Upper lobe of left lung (tissue), 6 donors: ENCODE results near the gene RIC8B. TPM values are rescaled to one million over a fixed set of nuclear protein-coding genes. Genes with fewer than 3 reads are reported as not detected.

Experiments used
- ATAC-seq, 2 donors: fragments of 200-7000 bp; cut with Tn5 transposase; one replicate each; pipeline ENCODE4 v1.9.1; 2022; ENCODE audit warnings: mild to moderate bottlenecking in 2 of 2, moderate library complexity in 2 of 2; ENCODE audit not compliant: low FRiP score in 2 of 2
- DNase-seq, 2 donors: peaks; one replicate each; pipeline ENCODE4 v3.0.0-alpha.2; 2019 to 2020
- H3K27ac ChIP-seq, 4 donors: fragments of 200-600 bp; sonication (generic); one replicate each; pipeline ENCODE4 v1.5.1; 2016 to 2019
- H3K27me3 ChIP-seq, 4 donors: fragments of 200-600 bp; sonication (generic); one replicate each; pipeline ENCODE4 v1.5.1; 2017 to 2019
- H3K36me3 ChIP-seq, 4 donors: fragments of 200-600 bp; sonication (generic); one replicate each; pipeline ENCODE4 v1.5.1; 2016 to 2019
- H3K4me1 ChIP-seq, 4 donors: fragments of 200-600 bp; sonication (generic); one replicate each; pipeline ENCODE4 v1.5.1; 2018 to 2019
- H3K4me3 ChIP-seq, 4 donors: fragments of 200-600 bp; sonication (generic); one replicate each; pipeline ENCODE4 v1.5.1; 2017 to 2019; ENCODE audit warnings: mild to moderate bottlenecking in 2 of 4, moderate library complexity in 1 of 4
- H3K9me3 ChIP-seq, 4 donors: fragments of 200-600 bp; sonication (generic); one replicate each; pipeline ENCODE4 v1.5.1; 2018 to 2019
- EP300 ChIP-seq, 4 donors: sonication (generic); formaldehyde crosslinking; IDR thresholded peaks; one replicate each; pipeline ENCODE4 v1.5.1; 2017; ENCODE audit warnings: antibody characterized with exemption in 4 of 4, control low read depth in 2 of 4
- POLR2A ChIP-seq, 4 donors: fragments of 450-650 bp; IDR thresholded peaks; one replicate each; pipeline ENCODE4 v1.5.1; 2016 to 2017; ENCODE audit warnings: antibody characterized with exemption in 4 of 4, mild to moderate bottlenecking in 2 of 4
- POLR2AphosphoS5 ChIP-seq, 2 donors: sonication (generic); formaldehyde crosslinking; IDR thresholded peaks; one replicate each; pipeline ENCODE4 v1.5.1; 2017; ENCODE audit warnings: antibody characterized with exemption in 2 of 2
- WGBS, 2 donors: methylation state at CpG; one replicate each; pipeline ENCODE4 v1.1.5; 2017 to 2018; 5-methylcytosine and 5-hydroxymethylcytosine counted together
- total RNA-seq, 6 donors: library from RNA; depleted of rRNA in 4 of 6; stranded (reverse); fragments of >200 nt in 4 of 6; gene quantifications; one replicate each; pipeline versions ENCODE4 v1.1.0 to v1.2.1, GENCODE V29; 2016 to 2021
- TF ChIP-seq, protein P1 (sequence below), 6 experiments: fragments of 450-650 bp in 4 of 6; fragments of 200-600 bp in 2 of 6; sonication (generic) in 2 of 6; IDR thresholded peaks; one replicate each; pipeline ENCODE4 v1.5.1; 2016 to 2019; ENCODE audit warnings: antibody characterized with exemption in 6 of 6
- donor health status: DM: no; HTN: no; CAD: no; lungs with moderate emphysema.
- donor health status: DM: no; HTN: yes; CAD: no; lungs with severe emphysema.

RIC8B gene
- total RNA-seq, 6 donors from 2014 or later: 7.8 to 27.2 (median 10.8) TPM

DNA sequence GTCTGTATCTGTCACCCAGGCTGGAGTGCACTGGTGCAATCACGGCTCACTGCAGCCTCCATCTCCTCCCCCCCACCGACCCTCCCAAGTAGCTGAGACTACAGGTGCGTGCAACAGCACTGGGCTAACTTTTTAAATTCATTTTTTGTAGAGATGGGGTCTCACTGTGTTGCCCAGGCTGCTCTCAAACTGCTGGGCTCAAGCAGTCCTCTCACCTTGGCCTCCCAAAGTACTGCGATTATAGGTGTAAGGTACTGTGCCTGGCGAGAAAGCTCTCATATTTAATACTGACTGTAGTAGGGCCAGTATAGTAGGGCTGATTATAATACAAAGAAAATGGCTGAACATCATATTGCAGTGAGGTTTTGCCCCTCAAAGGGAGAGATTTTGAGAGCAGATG, 2.4 kb downstream of the RIC8B start:
- no peak overlapping the region for H3K27ac ChIP-seq
- no peaks in the 10 kb centered on the region for H3K9me3 ChIP-seq
- no peak for DNase-seq
- H3K4me1 ChIP-seq: peaks cover 11 to 24% (median 13%) of the 10 kb centered on the region in 4 donors
- H3K4me3 ChIP-seq: no peak overlapping the region
- TF ChIP-seq EP300 (IDR thresholded peaks at IDR 0.05) (no peak), POLR2AphosphoS5 (IDR thresholded peaks at IDR 0.05) (no peak), POLR2A (IDR thresholded peaks at IDR 0.05) (no peak)
- TF ChIP-seq, protein P1, sequence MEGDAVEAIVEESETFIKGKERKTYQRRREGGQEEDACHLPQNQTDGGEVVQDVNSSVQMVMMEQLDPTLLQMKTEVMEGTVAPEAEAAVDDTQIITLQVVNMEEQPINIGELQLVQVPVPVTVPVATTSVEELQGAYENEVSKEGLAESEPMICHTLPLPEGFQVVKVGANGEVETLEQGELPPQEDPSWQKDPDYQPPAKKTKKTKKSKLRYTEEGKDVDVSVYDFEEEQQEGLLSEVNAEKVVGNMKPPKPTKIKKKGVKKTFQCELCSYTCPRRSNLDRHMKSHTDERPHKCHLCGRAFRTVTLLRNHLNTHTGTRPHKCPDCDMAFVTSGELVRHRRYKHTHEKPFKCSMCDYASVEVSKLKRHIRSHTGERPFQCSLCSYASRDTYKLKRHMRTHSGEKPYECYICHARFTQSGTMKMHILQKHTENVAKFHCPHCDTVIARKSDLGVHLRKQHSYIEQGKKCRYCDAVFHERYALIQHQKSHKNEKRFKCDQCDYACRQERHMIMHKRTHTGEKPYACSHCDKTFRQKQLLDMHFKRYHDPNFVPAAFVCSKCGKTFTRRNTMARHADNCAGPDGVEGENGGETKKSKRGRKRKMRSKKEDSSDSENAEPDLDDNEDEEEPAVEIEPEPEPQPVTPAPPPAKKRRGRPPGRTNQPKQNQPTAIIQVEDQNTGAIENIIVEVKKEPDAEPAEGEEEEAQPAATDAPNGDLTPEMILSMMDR (IDR thresholded peaks at IDR 0.05): no peak
- WGBS, 2 donors: 95 to 98% methylated on average over 5 of the region's 5 CpGs
- no peaks in the 10 kb centered on the region for H3K36me3 ChIP-seq
- no peak for ATAC-seq
- no peaks in the 10 kb centered on the region for H3K27me3 ChIP-seq

DNA sequence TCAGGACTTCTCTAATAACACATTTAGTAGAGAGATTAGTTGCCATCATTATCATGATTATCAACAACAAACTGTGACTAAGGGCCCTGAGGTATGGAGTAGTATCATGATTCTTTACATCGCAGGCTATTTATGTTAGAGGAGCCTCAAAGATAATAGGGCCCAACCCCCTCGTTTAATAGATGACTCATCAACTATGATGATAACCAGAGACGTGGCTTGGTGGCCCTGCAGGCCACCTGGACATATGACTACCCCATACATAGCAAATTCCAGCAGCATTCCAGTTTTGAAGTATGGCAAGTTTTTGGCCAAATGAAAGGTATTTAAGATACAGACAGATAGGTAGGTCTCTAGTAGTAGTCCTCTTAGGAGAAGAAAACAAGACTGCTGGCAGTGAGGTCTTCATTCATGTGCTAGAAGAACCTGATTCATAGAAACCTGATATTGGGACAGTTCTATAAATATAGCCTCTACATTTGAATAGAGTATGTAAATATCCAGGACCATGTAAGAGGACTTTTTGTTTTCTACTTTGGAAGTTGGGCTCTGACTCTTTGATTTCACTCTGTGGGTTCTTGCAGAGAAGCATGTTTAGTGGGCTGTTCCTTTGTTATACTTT, 5.6 kb downstream of the RIC8B start:
- TF ChIP-seq EP300 (IDR thresholded peaks at IDR 0.05) (no peak), POLR2AphosphoS5 (IDR thresholded peaks at IDR 0.05) (no peak), POLR2A (IDR thresholded peaks at IDR 0.05) (no peak)
- TF ChIP-seq, protein P1 (IDR thresholded peaks at IDR 0.05): no peak
- Histone ChIP-seq H3K27me3 (no peaks in the 10 kb centered on the region), H3K4me3 (no peak overlapping the region), H3K9me3 (no peaks in the 10 kb centered on the region), H3K36me3 (peaks cover 0 to 8% (median 0%) of the 10 kb centered on the region in 4 donors), H3K4me1 (peaks cover 7 to 13% (median 8%) of the 10 kb centered on the region in 4 donors), H3K27ac (no peak overlapping the region)
- no peak for ATAC-seq
- no peak for DNase-seq
- WGBS, 2 donors: 61 to 85% methylated on average over 3 of the region's 3 CpGs

DNA sequence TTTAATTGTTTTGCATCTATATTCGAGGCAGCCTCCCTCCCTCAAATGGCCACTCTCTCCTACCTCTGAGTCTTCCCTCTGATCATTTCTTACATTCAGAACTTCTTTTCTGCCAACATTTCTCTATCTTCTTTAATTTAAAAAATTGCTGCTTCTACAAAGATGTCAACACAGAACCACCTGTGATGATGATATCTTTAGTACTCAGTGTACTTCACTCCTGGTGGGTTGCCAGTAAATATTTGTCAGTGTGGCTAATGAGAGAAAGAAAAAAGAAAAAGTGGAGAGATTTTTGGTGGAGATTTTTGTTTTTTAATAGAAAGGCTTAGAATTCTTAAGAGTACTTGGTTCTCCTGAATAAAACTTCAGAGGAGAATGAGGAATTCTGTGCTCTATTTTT, 8.1 kb downstream of the RIC8B start:
- WGBS, 2 donors: 81 to 82% methylated on average over 1 of the region's 1 CpG
- H3K27ac ChIP-seq: no peak overlapping the region
- no peak for ATAC-seq
- DNase-seq: no peak
- no peaks in the 10 kb centered on the region for H3K9me3 ChIP-seq
- no peaks in the 10 kb centered on the region for H3K27me3 ChIP-seq
- peaks cover 0 to 11% (median 0%) of the 10 kb centered on the region in 4 donors for H3K36me3 ChIP-seq
- no peak overlapping the region for H3K4me3 ChIP-seq
- H3K4me1 ChIP-seq: no peaks in the 10 kb centered on the region
- TF ChIP-seq EP300 (IDR thresholded peaks at IDR 0.05) (no peak), POLR2AphosphoS5 (IDR thresholded peaks at IDR 0.05) (no peak)
- TF ChIP-seq, protein P1 (IDR thresholded peaks at IDR 0.05): no peak

DNA sequence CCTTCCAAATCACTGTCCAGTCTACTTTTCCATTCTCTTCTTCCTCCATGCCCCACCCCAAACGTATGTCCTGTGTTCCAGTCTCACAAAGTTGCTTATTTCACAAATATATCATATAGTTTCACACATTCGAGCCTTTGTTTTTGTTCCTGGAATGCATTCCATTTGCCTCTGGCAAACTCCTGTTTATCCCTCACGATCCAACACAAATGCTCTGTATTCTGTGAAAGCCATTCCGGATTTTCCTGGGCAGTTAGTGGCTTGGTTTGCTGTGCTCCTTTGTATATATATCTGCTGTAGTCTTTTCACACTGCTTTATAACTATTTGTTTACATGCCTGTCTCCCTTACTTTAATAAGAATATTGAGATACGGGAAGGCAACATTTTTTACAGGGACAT, 9.0 kb downstream of the RIC8B start:
- Histone ChIP-seq H3K27me3 (no peaks in the 10 kb centered on the region), H3K4me3 (no peak overlapping the region), H3K4me1 (no peaks in the 10 kb centered on the region), H3K9me3 (no peaks in the 10 kb centered on the region), H3K36me3 (peaks cover 0 to 11% (median 4%) of the 10 kb centered on the region in 4 donors), H3K27ac (no peak overlapping the region)
- DNase-seq: no peak
- 88 to 90% methylated on average over 5 of the region's 5 CpGs for WGBS, 2 donors
- ATAC-seq: no peak
- TF ChIP-seq EP300 (IDR thresholded peaks at IDR 0.05): no peak
- TF ChIP-seq POLR2AphosphoS5 (IDR thresholded peaks at IDR 0.05): no peak
- TF ChIP-seq POLR2A (IDR thresholded peaks at IDR 0.05): no peak
- TF ChIP-seq, protein P1 (IDR thresholded peaks at IDR 0.05): no peak

DNA sequence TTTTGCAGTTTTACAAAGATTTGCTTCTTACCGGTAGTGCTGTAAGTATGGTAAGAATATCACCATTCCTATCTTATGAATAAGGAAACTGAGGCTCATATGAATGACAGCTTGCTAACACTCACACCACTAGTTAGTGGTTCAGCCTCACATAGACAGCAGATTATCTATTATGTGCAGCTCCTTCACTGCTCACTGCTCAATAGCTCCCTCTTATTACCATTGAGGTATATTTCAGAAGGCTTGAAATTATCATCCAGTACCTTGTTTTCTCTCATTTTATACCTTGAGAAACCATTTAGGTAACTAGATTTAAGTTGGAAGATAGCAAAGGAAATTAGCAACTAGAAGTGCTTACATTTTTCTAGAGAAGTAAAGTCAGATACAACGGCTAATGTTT, 15.5 kb downstream of the RIC8B start:
- 86 to 92% methylated on average over 2 of the region's 2 CpGs for WGBS, 2 donors
- no peaks in the 10 kb centered on the region for H3K9me3 ChIP-seq
- DNase-seq (no peak), ATAC-seq (no peak)
- H3K36me3 ChIP-seq: peaks cover 3 to 16% (median 12%) of the 10 kb centered on the region in 4 donors
- H3K27ac ChIP-seq: no peak overlapping the region
- no peaks in the 10 kb centered on the region for H3K4me1 ChIP-seq
- H3K4me3 ChIP-seq: no peak overlapping the region
- H3K27me3 ChIP-seq: no peaks in the 10 kb centered on the region
- no peak for TF ChIP-seq POLR2AphosphoS5 (IDR thresholded peaks at IDR 0.05)
- TF ChIP-seq, protein P1 (IDR thresholded peaks at IDR 0.05): no peak
- no peak for TF ChIP-seq EP300 (IDR thresholded peaks at IDR 0.05)
- TF ChIP-seq POLR2A (IDR thresholded peaks at IDR 0.05): no peak
